ENCODE measurements around the gene MSI2.

MSI2 gene

GRCh38 chr17:57444682-57445450, 188.5 kb downstream of the MSI2 start:
- no peak for DNase-seq

GRCh38 chr17:57445772-57446472, 189.6 kb downstream of the MSI2 start:
- no peak for DNase-seq

- DNase-seq = no peak
Measured at GRCh38 chr17:57447357-57447989, 191.2 kb downstream of the MSI2 start.

GRCh38 chr17:57447990-57448758, 191.9 kb downstream of the MSI2 start:
- no peak for DNase-seq

- DNase-seq = no peak
Measured at GRCh38 chr17:57448759-57449283, 192.5 kb downstream of the MSI2 start.

GRCh38 chr17:57451191-57451590, 194.9 kb downstream of the MSI2 start:
- no peak for DNase-seq

GRCh38 chr17:57451643-57452042, 195.3 kb downstream of the MSI2 start:
- no peak for DNase-seq

GRCh38 chr17:57453841-57454425, 197.6 kb downstream of the MSI2 start:
- no peak for DNase-seq

- DNase-seq = no peak
Measured at GRCh38 chr17:57454729-57455062, 198.4 kb downstream of the MSI2 start.

- no peak for DNase-seq
Measured at GRCh38 chr17:57455063-57455914, 199.0 kb downstream of the MSI2 start.

- no peak for DNase-seq
Measured at GRCh38 chr17:57456622-57457021, 200.3 kb downstream of the MSI2 start.

- DNase-seq = no peak
Measured at GRCh38 chr17:57457188-57457587, 200.9 kb downstream of the MSI2 start.

- DNase-seq = no peak
Measured at GRCh38 chr17:57458718-57459285, 202.5 kb downstream of the MSI2 start.

GRCh38 chr17:57459286-57459915, 203.1 kb downstream of the MSI2 start:
- no peak for DNase-seq

GRCh38 chr17:57461082-57461481, 204.8 kb downstream of the MSI2 start:
- no peak for DNase-seq

GRCh38 chr17:57462007-57462579, 205.8 kb downstream of the MSI2 start:
- no peak for DNase-seq

GRCh38 chr17:57463103-57463885, 207.0 kb downstream of the MSI2 start:
- DNase-seq = no peak

GRCh38 chr17:57464191-57464864, 208.0 kb downstream of the MSI2 start:
- DNase-seq = no peak

GRCh38 chr17:57465610-57466009, 209.3 kb downstream of the MSI2 start:
- no peak for DNase-seq
